WI38 (cell line): ENCODE measurements around the gene ARMC8.

Experiments
- H3K4me3 ChIP-seq: 2 replicates; pipeline ENCODE4 v1.5.1; 2011; ENCODE audit warnings: low read depth, mild to moderate bottlenecking, control low read depth, low read length
- CTCF ChIP-seq: IDR thresholded peaks from 2 replicates; pipeline ENCODE4 v1.5.1; 2012; ENCODE audit warnings: low read depth, mild to moderate bottlenecking, control low read depth, low read length

The ARMC8 gene

GRCh38 chr3:138249636-138250035 is 62.5 kb downstream of the ARMC8 start:
- TF ChIP-seq CTCF, result no peak
- no peak overlapping the region for H3K4me3 ChIP-seq

GRCh38 chr3:138253609-138254008 is 66.5 kb downstream of the ARMC8 start:
- H3K4me3 ChIP-seq, result no peak overlapping the region
- TF ChIP-seq CTCF, result no peak

GRCh38 chr3:138254216-138254615 is 67.1 kb downstream of the ARMC8 start:
- TF ChIP-seq CTCF, result no peak
- no peak overlapping the region for H3K4me3 ChIP-seq

- no peak for TF ChIP-seq CTCF
- no peak overlapping the region for H3K4me3 ChIP-seq
Measured at GRCh38 chr3:138256022-138256421, 68.9 kb downstream of the ARMC8 start.

- no peak for TF ChIP-seq CTCF
- H3K4me3 ChIP-seq, result no peak overlapping the region
Measured at GRCh38 chr3:138257986-138258385, 70.9 kb downstream of the ARMC8 start.

GRCh38 chr3:138259126-138259525 is 72.0 kb downstream of the ARMC8 start:
- no peak overlapping the region for H3K4me3 ChIP-seq
- TF ChIP-seq CTCF, result no peak

- no peak overlapping the region for H3K4me3 ChIP-seq
- no peak for TF ChIP-seq CTCF
Measured at GRCh38 chr3:138260611-138261010, 73.5 kb downstream of the ARMC8 start.

- H3K4me3 ChIP-seq, result no peak overlapping the region
- no peak for TF ChIP-seq CTCF
Measured at GRCh38 chr3:138263104-138263503, 76.0 kb downstream of the ARMC8 start.
